HEK293 (cell line): ENCODE data around the gene NHS.

Experiments
- CTCF ChIA-PET: fragments of 350-600 bp; formaldehyde crosslinking; extraction: SDS; loops from one replicate; lab custom pipeline; 2021; ENCODE audit warnings: antibody characterized with exemption; lab: Yijun Ruan, JAX
- POLR2A ChIA-PET: fragments of 300-600 bp; formaldehyde crosslinking; extraction: SDS; loops from one replicate; lab custom pipeline; 2020; ENCODE audit warnings: antibody characterized with exemption, inconsistent platforms; lab: Yijun Ruan, JAX
- H3K27ac ChIP-seq: fragments of 200-500 bp; sonication (Bioruptor generic); 2 replicates; pipeline ENCODE4 v1.5.1; 2014; ENCODE audit warnings: low read depth, low read length, control low read depth, inconsistent platforms; ENCODE audit errors: extremely low read depth
- H3K36me3 ChIP-seq, 2 experiments: fragments of 200-500 bp in 1 of 2; sonication (Bioruptor generic) in 1 of 2; 1 replicate in 1 of 2; 2 replicates in 1 of 2; pipeline ENCODE4 v1.5.1; 2014 to 2017; ENCODE audit warnings: inconsistent platforms in 2 of 2, low read length in 2 of 2; ENCODE audit not compliant: control insufficient read depth in 2 of 2, insufficient read depth in 1 of 2
- H3K4me1 ChIP-seq: fragments of 200-500 bp; sonication (Bioruptor generic); 2 replicates; pipeline ENCODE4 v1.5.1; 2014; ENCODE audit warnings: mild to moderate bottlenecking, low read length, inconsistent platforms; ENCODE audit not compliant: control insufficient read depth, insufficient read depth
- H3K4me3 ChIP-seq: 2 replicates; pipeline ENCODE4 v1.5.1; 2011; ENCODE audit warnings: low read depth, mild to moderate bottlenecking, control low read depth, low read length, moderate library complexity
- H3K9me3 ChIP-seq: fragments of 200-500 bp; sonication (Bioruptor generic); 2 replicates; pipeline ENCODE4 v1.5.1; 2014; ENCODE audit warnings: low read depth, low read length, inconsistent platforms; ENCODE audit not compliant: control insufficient read depth, insufficient read depth
- FEZF1 ChIP-seq: fragments of 450-650 bp; formaldehyde crosslinking; IDR thresholded peaks from 2 replicates; pipeline ENCODE4 v1.5.1; 2016; ENCODE audit warnings: missing biosample characterization, missing genetic modification characterization
- HOXA7 ChIP-seq: sonication (generic); formaldehyde crosslinking; IDR thresholded peaks from 2 replicates; pipeline ENCODE4 v1.8.1; 2022; ENCODE audit warnings: missing genetic modification reagents, borderline replicate concordance
- OSR2 ChIP-seq: fragments of 450-650 bp; formaldehyde crosslinking; IDR thresholded peaks from 2 replicates; pipeline ENCODE4 v1.5.1; 2016; ENCODE audit warnings: missing biosample characterization, missing genetic modification characterization
- ZBTB1 ChIP-seq: fragments of 450-650 bp; formaldehyde crosslinking; IDR thresholded peaks from 2 replicates; pipeline ENCODE4 v1.5.1; 2016; ENCODE audit warnings: missing biosample characterization, missing genetic modification characterization
- ZBTB21 ChIP-seq: fragments of 450-650 bp; formaldehyde crosslinking; IDR thresholded peaks from 2 replicates; pipeline ENCODE4 v1.5.1; 2017; ENCODE audit warnings: missing biosample characterization, missing genetic modification characterization
- ZFHX2 ChIP-seq: fragments of 450-650 bp; formaldehyde crosslinking; conservative IDR thresholded peaks from 2 replicates; pipeline ENCODE4 v1.5.1; 2016; ENCODE audit warnings: missing biosample characterization, missing genetic modification characterization
- ZNF121 ChIP-seq: fragments of 450-650 bp; formaldehyde crosslinking; IDR thresholded peaks from 2 replicates; pipeline ENCODE4 v1.5.1; 2016; ENCODE audit warnings: missing biosample characterization, missing genetic modification characterization
- ZNF155 ChIP-seq: fragments of 450-650 bp; formaldehyde crosslinking; IDR thresholded peaks from 2 replicates; pipeline ENCODE4 v1.5.1; 2016; ENCODE audit warnings: missing biosample characterization, missing genetic modification characterization
- ZNF157 ChIP-seq: fragments of 450-650 bp; formaldehyde crosslinking; IDR thresholded peaks from 2 replicates; pipeline ENCODE4 v1.5.1; 2016; ENCODE audit warnings: missing biosample characterization, missing genetic modification characterization
- ZNF214 ChIP-seq: fragments of 450-650 bp; formaldehyde crosslinking; IDR thresholded peaks from 2 replicates; pipeline ENCODE4 v1.5.1; 2017; ENCODE audit warnings: missing biosample characterization, mild to moderate bottlenecking, missing genetic modification characterization, borderline replicate concordance
- ZNF24 ChIP-seq: fragments of 450-650 bp; formaldehyde crosslinking; IDR thresholded peaks from 2 replicates; pipeline ENCODE4 v1.5.1; 2016; ENCODE audit warnings: missing biosample characterization, missing genetic modification characterization
- ZNF26 ChIP-seq: fragments of 450-650 bp; formaldehyde crosslinking; IDR thresholded peaks from 2 replicates; pipeline ENCODE4 v1.5.1; 2016; ENCODE audit warnings: missing biosample characterization, missing genetic modification characterization
- ZNF302 ChIP-seq: fragments of 450-650 bp; formaldehyde crosslinking; IDR thresholded peaks from 2 replicates; pipeline ENCODE4 v1.5.1; 2016; ENCODE audit warnings: missing biosample characterization, missing genetic modification characterization, low read depth
- ZNF354C ChIP-seq: fragments of 450-650 bp; formaldehyde crosslinking; IDR thresholded peaks from 2 replicates; pipeline ENCODE4 v1.5.1; 2016; ENCODE audit warnings: missing biosample characterization, missing genetic modification characterization, low read depth, borderline replicate concordance
- ZNF416 ChIP-seq: fragments of 450-650 bp; formaldehyde crosslinking; IDR thresholded peaks from 2 replicates; pipeline ENCODE4 v1.5.1; 2016; ENCODE audit warnings: missing biosample characterization, missing genetic modification characterization
- ZNF433 ChIP-seq: fragments of 450-650 bp; formaldehyde crosslinking; IDR thresholded peaks from 2 replicates; pipeline ENCODE4 v1.5.1; 2016; ENCODE audit warnings: missing biosample characterization, missing genetic modification characterization, low read depth
- ZNF449 ChIP-seq: fragments of 450-650 bp; formaldehyde crosslinking; IDR thresholded peaks from 2 replicates; pipeline ENCODE4 v1.5.1; 2017; ENCODE audit warnings: missing biosample characterization, mild to moderate bottlenecking, missing genetic modification characterization, moderate library complexity
- ZNF48 ChIP-seq: fragments of 450-650 bp; formaldehyde crosslinking; IDR thresholded peaks from 2 replicates; pipeline ENCODE4 v1.5.1; 2016; ENCODE audit warnings: missing biosample characterization, missing genetic modification characterization
- ZNF610 ChIP-seq: fragments of 450-650 bp; formaldehyde crosslinking; IDR thresholded peaks from 2 replicates; pipeline ENCODE4 v1.5.1; 2016; ENCODE audit warnings: missing biosample characterization, missing genetic modification characterization, borderline replicate concordance
- ZNF777 ChIP-seq: fragments of 450-650 bp; formaldehyde crosslinking; IDR thresholded peaks from 2 replicates; pipeline ENCODE4 v1.5.1; 2017; ENCODE audit warnings: missing biosample characterization, missing genetic modification characterization, borderline replicate concordance
- ZSCAN30 ChIP-seq: fragments of 450-650 bp; IDR thresholded peaks from 2 replicates; pipeline ENCODE4 v1.5.1; 2018; ENCODE audit warnings: missing biosample characterization, mild to moderate bottlenecking, missing genetic modification characterization, moderate library complexity
- ZSCAN4 ChIP-seq: fragments of 450-650 bp; formaldehyde crosslinking; IDR thresholded peaks from 2 replicates; pipeline ENCODE4 v1.5.1; 2017; ENCODE audit warnings: missing biosample characterization, missing genetic modification characterization
- TF ChIP-seq, protein P1 (sequence below): fragments of 450-650 bp; formaldehyde crosslinking; IDR thresholded peaks from 2 replicates; pipeline ENCODE4 v1.5.1; 2017; ENCODE audit warnings: missing biosample characterization, missing genetic modification characterization
- TF ChIP-seq, protein P2 (sequence below): fragments of 450-650 bp; formaldehyde crosslinking; IDR thresholded peaks from 2 replicates; pipeline ENCODE4 v1.5.1; 2016; ENCODE audit warnings: missing biosample characterization, missing genetic modification characterization
- TF ChIP-seq, protein P3 (sequence below): fragments of 450-650 bp; formaldehyde crosslinking; IDR thresholded peaks from 2 replicates; pipeline ENCODE4 v1.5.1; 2016; ENCODE audit warnings: missing biosample characterization, missing genetic modification characterization

NHS gene

DNA sequence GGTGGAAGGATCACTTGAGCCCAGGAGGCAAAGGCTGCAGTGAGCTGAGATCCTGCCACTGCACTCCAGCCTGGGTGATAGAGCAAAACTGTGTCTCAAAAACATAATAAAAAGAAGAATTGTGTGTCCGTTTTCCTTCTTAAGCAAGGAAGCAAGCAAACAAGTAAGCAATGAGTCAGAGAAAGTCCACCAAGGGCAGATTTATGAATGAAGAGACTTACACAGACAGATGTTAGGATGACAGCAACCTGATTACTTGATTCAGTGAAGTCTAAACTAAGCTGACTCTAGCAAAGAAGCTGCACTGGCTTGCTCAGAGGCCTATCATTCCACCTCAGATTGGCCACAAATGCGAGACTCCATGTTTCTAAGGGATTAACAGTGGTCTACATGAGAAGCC is 328.2 kb downstream of the NHS start:
- H3K9me3 ChIP-seq: no peaks in the 10 kb centered on the region
- CTCF ChIA-PET: interaction anchor here (0.6 to 0.8 kb wide), 3 partner anchors 42 to 649 kb away, joined by 3 to 7 read pairs (median 3); no protein-coding TSS in a partner anchor
- POLR2A ChIA-PET: no interaction called here
- H3K4me3 ChIP-seq: no peak overlapping the region
- H3K27ac ChIP-seq: no peak overlapping the region
- H3K4me1 ChIP-seq: no peaks in the 10 kb centered on the region
- no peaks in the 10 kb centered on the region; a peak in 1 of 3 replicates for H3K36me3 ChIP-seq
- TF ChIP-seq ZNF48 (tag by site-specific recombination) (no peak), HOXA7 (no peak), ZNF121 (no peak), ZNF354C (tag by site-specific recombination) (no peak), ZNF24 (tag by site-specific recombination) (no peak), ZNF433 (tag by site-specific recombination) (no peak), ZNF214 (tag by site-specific recombination) (no peak), ZSCAN4 (tag by site-specific recombination) (no peak), ZFHX2 (tag by site-specific recombination) (no peak)
- TF ChIP-seq, protein P1, sequence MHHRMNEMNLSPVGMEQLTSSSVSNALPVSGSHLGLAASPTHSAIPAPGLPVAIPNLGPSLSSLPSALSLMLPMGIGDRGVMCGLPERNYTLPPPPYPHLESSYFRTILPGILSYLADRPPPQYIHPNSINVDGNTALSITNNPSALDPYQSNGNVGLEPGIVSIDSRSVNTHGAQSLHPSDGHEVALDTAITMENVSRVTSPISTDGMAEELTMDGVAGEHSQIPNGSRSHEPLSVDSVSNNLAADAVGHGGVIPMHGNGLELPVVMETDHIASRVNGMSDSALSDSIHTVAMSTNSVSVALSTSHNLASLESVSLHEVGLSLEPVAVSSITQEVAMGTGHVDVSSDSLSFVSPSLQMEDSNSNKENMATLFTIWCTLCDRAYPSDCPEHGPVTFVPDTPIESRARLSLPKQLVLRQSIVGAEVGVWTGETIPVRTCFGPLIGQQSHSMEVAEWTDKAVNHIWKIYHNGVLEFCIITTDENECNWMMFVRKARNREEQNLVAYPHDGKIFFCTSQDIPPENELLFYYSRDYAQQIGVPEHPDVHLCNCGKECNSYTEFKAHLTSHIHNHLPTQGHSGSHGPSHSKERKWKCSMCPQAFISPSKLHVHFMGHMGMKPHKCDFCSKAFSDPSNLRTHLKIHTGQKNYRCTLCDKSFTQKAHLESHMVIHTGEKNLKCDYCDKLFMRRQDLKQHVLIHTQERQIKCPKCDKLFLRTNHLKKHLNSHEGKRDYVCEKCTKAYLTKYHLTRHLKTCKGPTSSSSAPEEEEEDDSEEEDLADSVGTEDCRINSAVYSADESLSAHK: no peak

DNA sequence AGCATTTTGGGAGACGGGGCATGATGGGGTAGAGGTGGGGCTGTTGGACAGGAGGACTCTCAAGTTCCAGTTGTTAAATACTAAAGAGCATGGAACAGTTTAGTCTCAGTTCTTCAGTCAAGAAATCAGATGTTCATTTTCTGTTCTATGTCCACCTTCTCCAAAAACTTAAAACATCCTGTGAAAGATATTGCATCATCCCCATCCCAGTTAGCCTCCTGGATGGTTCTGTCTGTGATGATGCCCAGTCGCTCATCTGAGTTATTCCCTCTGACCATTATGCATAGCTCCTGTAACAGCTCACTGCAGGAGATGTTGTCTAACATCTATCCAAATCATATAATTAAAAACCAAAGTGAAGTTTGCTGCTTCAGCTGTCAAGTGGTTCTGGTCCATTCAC is 330.2 kb downstream of the NHS start:
- no peak overlapping the region for H3K4me3 ChIP-seq
- CTCF ChIA-PET: interaction anchor here (0.8 kb wide), 1 partner anchor 37 kb away, joined by 5 read pairs; no protein-coding TSS in a partner anchor
- no peak overlapping the region for H3K27ac ChIP-seq
- H3K9me3 ChIP-seq: no peaks in the 10 kb centered on the region
- no peak for TF ChIP-seq ZNF155 (tag by site-specific recombination)
- TF ChIP-seq ZNF449 (tag by site-specific recombination): no peak
- no peak for TF ChIP-seq ZNF157 (tag by site-specific recombination)
- TF ChIP-seq, protein P2, sequence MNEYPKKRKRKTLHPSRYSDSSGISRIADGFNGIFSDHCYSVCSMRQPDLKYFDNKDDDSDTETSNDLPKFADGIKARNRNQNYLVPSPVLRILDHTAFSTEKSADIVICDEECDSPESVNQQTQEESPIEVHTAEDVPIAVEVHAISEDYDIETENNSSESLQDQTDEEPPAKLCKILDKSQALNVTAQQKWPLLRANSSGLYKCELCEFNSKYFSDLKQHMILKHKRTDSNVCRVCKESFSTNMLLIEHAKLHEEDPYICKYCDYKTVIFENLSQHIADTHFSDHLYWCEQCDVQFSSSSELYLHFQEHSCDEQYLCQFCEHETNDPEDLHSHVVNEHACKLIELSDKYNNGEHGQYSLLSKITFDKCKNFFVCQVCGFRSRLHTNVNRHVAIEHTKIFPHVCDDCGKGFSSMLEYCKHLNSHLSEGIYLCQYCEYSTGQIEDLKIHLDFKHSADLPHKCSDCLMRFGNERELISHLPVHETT (tag by site-specific recombination): no peak
- TF ChIP-seq FEZF1 (tag by site-specific recombination): no peak
- no peak for TF ChIP-seq ZBTB1 (tag by site-specific recombination)
- TF ChIP-seq, all 188 proteins: peak for 0
- Histone ChIP-seq H3K4me1 (no peaks in the 10 kb centered on the region), H3K36me3 (no peaks in the 10 kb centered on the region; a peak in 1 of 3 replicates)
- POLR2A ChIA-PET: no interaction called here

DNA sequence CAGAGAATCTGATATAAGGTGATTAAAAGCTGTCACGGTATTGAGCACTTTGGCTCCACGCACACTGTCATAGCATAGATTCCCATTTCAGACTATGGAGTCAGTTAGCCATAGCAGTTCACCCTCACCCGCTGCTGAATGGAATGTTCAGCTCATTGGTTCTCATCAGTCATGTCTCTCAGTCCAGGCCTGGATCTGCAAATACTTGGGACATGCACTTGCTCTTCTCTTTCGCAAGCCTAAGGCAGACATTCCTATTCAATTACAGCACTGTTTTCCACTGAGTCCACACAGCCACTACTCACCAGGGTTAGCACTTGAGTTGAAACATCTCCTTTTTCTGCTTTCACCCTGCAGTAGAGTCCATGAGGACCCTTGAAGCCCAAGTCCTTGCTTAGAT is 331.7 kb downstream of the NHS start:
- H3K4me1 ChIP-seq: no peaks in the 10 kb centered on the region
- CTCF ChIA-PET: no interaction called here
- TF ChIP-seq ZNF610 (tag by site-specific recombination) (no peak), ZNF416 (no peak), ZNF777 (tag by site-specific recombination) (no peak), ZNF302 (tag by site-specific recombination) (no peak), ZSCAN30 (tag by site-specific recombination) (no peak), OSR2 (no peak), ZNF26 (tag by site-specific recombination) (no peak), ZBTB21 (no peak)
- TF ChIP-seq, protein P3, sequence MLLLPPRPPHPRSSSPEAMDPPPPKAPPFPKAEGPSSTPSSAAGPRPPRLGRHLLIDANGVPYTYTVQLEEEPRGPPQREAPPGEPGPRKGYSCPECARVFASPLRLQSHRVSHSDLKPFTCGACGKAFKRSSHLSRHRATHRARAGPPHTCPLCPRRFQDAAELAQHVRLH (tag by site-specific recombination): no peak

More for the DNA sequence above, 331.7 kb downstream of the NHS start:
- no peak overlapping the region for H3K27ac ChIP-seq
- POLR2A ChIA-PET: no interaction called here
- no peak overlapping the region for H3K4me3 ChIP-seq
- no peaks in the 10 kb centered on the region for H3K9me3 ChIP-seq
- H3K36me3 ChIP-seq: no peaks in the 10 kb centered on the region
